HUES48 (cell line): ENCODE data around the gene FLNB.
A peak's percentile ranks its signal among the peaks of the same experiment; 100 is the strongest.
"Not testable (repeated sequence)": the region's sequence is repeated elsewhere in the genome, so short reads cannot be mapped to it uniquely, and the experiment has no call there.

Source experiments
- H3K27ac ChIP-seq: one replicate; pipeline ENCODE4 v1.7.0; 2013; ENCODE audit warnings: low read depth, low read length, inconsistent platforms
- H3K27me3 ChIP-seq: 2 replicates; pipeline ENCODE4 v1.6.1; 2013; ENCODE audit warnings: mild to moderate bottlenecking, low read length; ENCODE audit not compliant: control insufficient read depth, insufficient read depth
- H3K36me3 ChIP-seq: 2 replicates; pipeline ENCODE4 v1.6.1; 2013; ENCODE audit warnings: low read length; ENCODE audit not compliant: control insufficient read depth, insufficient read depth
- H3K4me1 ChIP-seq: 2 replicates; pipeline ENCODE4 v1.6.1; 2013; ENCODE audit warnings: mild to moderate bottlenecking, low read length; ENCODE audit not compliant: control insufficient read depth, insufficient read depth
- H3K4me3 ChIP-seq: 2 replicates; pipeline ENCODE4 v1.5.1; 2013; ENCODE audit warnings: mild to moderate bottlenecking, low read depth, low read length
- H3K9ac ChIP-seq: 2 replicates; pipeline ENCODE4 v1.6.1; 2013; ENCODE audit warnings: mild to moderate bottlenecking, low read depth, low read length, moderate library complexity
- H3K9me3 ChIP-seq: 2 replicates; pipeline ENCODE4 v1.6.1; 2013; ENCODE audit warnings: low read length; ENCODE audit not compliant: control insufficient read depth, insufficient read depth

FLNB gene

DNA sequence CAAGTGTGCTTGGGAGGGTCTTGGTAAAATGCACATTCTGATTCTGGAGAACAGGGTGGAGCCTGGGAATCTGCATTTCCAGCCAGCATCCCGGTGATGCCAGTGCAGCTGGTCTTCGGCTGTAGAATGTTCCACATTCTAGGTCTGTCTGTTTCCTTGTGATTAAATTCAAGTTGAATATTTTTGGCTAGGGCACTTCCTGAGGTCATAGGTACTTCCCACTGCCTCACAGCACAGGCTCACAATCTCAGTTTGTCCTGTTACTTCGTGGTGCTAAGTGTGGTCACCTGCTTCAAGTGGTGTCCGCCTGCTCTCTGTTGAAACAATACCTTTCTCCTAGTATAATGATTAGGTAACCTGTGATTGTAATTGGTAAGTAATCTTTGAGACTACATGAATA is 40.1 kb downstream of the FLNB start:
- Histone ChIP-seq H3K27ac (peak overlapping the region; percentile 91), H3K4me1 (peaks cover 61% of the 10 kb centered on the region), H3K9ac (no peak overlapping the region; the same call in 1 of the 2 replicates), H3K4me3 (no peak overlapping the region), H3K36me3 (no peaks in the 10 kb centered on the region), H3K9me3 (no peaks in the 10 kb centered on the region), H3K27me3 (no peaks in the 10 kb centered on the region)

DNA sequence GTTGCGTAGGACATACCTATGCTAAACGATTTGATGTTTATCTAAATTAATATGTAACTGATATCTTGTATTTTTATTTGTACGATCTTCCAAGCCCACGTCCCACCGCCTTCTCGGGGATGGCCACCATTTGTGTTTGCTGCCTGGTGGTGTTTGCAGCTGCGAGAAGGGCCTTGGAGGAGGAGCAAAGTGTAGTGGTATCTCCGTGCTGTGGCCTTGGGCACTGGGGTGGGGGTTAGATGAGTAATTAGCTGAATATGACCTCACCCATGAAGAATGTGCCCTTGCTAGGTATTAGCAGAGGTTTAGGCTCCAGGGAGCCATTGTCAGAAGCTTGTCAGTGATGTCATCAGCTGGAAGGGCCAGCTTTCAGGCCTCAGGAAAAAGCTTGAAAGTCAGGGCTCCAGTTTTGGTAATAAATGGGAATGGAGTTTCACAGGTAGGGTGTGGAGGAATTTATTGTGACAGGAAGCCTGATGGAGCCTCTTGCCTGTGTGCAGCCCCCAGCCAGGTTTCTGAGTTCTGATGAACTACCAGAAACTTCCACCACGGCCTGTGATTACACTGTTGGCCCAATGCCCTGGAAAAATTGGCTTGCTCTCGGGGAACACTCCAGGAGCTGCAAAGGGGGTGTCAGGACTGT is 41.0 kb downstream of the FLNB start:
- Histone ChIP-seq H3K27me3 (no peaks in the 10 kb centered on the region), H3K9ac (peak overlapping the region; percentile 61), H3K27ac (peak overlapping the region; percentile 91), H3K9me3 (no peaks in the 10 kb centered on the region), H3K4me1 (peaks cover 52% of the 10 kb centered on the region), H3K4me3 (no peak overlapping the region), H3K36me3 (no peaks in the 10 kb centered on the region)

DNA sequence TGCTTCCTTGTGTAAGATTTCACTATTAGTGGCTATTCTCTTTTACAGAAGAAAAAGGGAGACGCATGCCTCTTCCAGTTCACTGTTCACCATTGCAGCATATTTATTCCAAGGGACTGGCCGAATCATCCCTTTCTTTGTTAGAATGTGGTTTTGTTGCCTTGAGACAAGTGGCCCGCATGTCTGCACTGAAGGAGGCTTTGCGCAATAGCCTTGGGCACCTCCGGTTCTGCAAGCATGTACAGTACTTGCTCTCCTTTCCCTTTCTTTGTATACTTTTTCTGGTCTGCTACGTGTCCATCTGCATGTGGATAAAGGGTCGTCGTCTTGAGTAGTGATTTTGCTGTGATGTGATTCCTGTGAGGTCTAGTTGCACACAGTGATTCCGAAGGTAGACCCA is 43.0 kb downstream of the FLNB start:
- H3K36me3 ChIP-seq: no peaks in the 10 kb centered on the region
- no peak overlapping the region for H3K4me3 ChIP-seq
- no peak overlapping the region for H3K9ac ChIP-seq
- H3K27ac ChIP-seq: no peak overlapping the region
- H3K4me1 ChIP-seq: peaks cover 47% of the 10 kb centered on the region
- H3K9me3 ChIP-seq: no peaks in the 10 kb centered on the region
- H3K27me3 ChIP-seq: no peaks in the 10 kb centered on the region

DNA sequence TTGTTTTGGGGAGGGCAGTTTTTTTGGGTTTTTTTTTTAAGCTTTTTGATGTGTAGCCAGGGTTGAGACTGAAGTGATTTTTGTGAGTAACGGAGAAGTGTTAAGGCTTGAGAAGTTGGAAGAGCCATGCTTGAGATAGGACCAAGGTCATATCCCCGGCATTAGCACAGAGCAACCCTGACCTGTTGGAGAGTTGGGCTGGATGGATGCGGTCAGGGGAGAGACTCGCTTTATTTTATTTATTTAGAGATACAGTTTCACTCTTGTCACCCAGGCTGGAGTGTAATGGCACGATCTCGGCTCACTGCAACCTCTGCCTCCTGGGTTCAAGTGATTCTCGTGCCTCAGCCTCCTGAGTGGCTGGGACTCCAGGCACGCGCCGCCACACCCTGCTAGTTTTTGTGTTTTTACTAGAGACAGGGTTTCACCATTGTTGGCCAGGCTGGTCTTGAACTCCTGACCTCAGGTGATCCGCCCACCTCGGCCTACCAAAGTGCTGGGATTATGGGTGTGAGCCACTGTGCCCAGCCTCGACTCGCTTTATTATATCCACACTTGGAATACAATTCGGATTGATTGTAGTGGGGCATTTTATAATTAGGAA is 43.5 kb downstream of the FLNB start:
- Histone ChIP-seq H3K4me1 (peaks cover 47% of the 10 kb centered on the region), H3K27ac (peak overlapping the region; percentile 70)
- H3K9me3 ChIP-seq, H3K36me3 ChIP-seq, H3K9ac ChIP-seq, H3K4me3 ChIP-seq, H3K27me3 ChIP-seq: not testable (repeated sequence)

DNA sequence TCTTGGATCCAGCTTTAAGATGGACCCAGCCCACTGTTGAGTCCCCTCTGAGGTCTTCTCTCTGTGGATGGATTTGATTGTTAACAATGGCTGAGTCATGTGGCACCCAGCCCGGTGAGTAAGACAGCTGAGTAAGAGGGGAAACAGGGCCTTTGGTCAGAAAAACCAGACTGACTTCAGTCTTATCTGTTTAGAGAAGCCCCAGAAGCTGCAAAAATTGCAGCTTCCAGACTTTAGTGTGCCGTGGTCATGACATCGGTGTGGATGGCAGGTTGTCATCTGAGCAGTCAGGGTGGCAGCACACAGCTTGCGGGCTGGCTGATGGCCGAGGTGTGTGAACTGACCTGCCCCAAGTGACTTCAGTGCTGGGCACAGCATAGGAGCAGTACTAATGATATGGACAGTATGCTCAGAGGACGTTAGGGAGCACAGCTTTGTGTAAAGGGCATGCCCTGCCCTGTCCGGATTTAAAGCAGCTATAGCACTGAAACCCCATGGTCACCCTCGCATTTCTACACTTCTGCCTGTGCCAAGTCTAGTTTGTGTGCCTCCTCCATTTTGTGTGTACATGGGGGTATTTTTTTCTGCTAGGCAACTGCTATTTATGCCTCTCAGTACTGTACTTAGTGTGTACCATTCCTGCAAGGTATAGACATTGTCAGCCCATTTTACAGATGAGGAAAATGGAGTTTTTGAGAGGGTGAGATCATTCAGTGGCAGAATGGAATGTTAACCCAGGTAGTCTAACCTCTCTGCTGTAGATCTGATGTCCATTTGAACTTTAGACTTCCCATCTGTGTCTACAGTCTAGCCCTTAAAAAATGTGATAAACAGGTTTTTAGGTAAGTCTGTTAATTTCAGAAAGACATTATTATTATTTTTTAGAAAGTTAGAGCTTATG is 44.4 kb downstream of the FLNB start:
- Histone ChIP-seq H3K36me3 (no peaks in the 10 kb centered on the region), H3K4me1 (peaks cover 47% of the 10 kb centered on the region), H3K9me3 (no peaks in the 10 kb centered on the region), H3K27me3 (no peaks in the 10 kb centered on the region), H3K4me3 (no peak overlapping the region), H3K9ac (no peak overlapping the region), H3K27ac (peak overlapping the region; percentile 70)

- Histone ChIP-seq H3K27ac (no peak overlapping the region), H3K9ac (no peak overlapping the region), H3K27me3 (no peaks in the 10 kb centered on the region), H3K9me3 (no peaks in the 10 kb centered on the region), H3K36me3 (no peaks in the 10 kb centered on the region), H3K4me3 (no peak overlapping the region), H3K4me1 (peaks cover 35% of the 10 kb centered on the region)
These were observed 46.4 kb downstream of the FLNB start for GRCh38 chr3:58054652-58055051.

GRCh38 chr3:58055314-58055713 is 47.1 kb downstream of the FLNB start:
- H3K27me3 ChIP-seq: no peaks in the 10 kb centered on the region
- H3K4me3 ChIP-seq: no peak overlapping the region
- H3K27ac ChIP-seq: no peak overlapping the region
- no peaks in the 10 kb centered on the region for H3K9me3 ChIP-seq
- peaks cover 36% of the 10 kb centered on the region for H3K4me1 ChIP-seq
- no peaks in the 10 kb centered on the region for H3K36me3 ChIP-seq
- no peak overlapping the region for H3K9ac ChIP-seq

GRCh38 chr3:58055891-58056290 is 47.7 kb downstream of the FLNB start:
- not testable (repeated sequence) for H3K27ac ChIP-seq, H3K9me3 ChIP-seq, H3K4me3 ChIP-seq, H3K36me3 ChIP-seq, H3K9ac ChIP-seq, H3K27me3 ChIP-seq
- H3K4me1 ChIP-seq: peaks cover 33% of the 10 kb centered on the region

DNA sequence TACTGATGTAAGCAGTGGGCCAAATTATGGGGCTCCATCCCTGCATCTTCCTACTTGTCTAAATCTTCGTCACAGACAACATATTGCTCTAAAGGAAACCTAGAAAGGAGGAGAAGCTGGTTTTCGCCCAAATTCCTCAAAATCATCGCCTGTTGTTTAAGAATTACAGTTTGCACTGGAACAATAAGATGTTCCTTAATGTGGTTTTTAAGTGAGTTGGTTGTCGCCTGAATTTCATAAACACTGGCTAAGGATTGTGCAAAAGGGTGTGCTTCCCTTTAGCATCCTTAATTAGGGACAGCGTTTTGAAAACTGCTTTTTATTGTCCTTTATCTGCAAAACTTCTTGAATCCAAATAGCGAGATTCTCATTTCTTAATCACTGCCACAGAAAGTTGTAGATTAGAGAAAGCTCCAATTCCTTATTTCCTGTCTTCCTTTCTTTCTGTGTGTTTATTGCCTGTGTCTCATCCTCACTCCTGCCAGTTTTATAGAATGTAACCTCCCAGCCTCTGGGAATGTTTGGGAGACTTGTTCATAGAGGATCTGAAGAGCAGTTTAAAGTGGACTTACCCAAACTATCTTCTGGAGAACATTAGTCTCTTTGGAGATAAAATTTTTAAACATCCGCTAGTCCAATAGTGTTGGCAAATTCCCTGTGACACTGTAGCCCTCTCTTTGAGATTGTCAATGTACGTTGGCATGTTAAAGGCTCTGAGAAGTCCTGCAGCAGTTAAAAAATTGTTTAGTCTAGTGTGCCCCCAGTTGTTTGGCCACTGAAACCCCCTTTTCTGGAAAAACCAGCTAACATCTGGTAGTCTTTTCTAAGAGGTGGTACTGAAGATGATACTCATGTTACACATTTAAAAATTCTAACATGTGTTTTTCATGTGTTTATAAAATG is 50.4 kb downstream of the FLNB start:
- H3K4me3 ChIP-seq: no peak overlapping the region
- H3K27ac ChIP-seq: peak overlapping the region; percentile 52
- H3K36me3 ChIP-seq: no peaks in the 10 kb centered on the region
- no peaks in the 10 kb centered on the region for H3K9me3 ChIP-seq
- H3K9ac ChIP-seq: no peak overlapping the region
- no peaks in the 10 kb centered on the region for H3K27me3 ChIP-seq
- peaks cover 38% of the 10 kb centered on the region for H3K4me1 ChIP-seq

- Histone ChIP-seq H3K9me3 (no peaks in the 10 kb centered on the region), H3K4me1 (peaks cover 46% of the 10 kb centered on the region), H3K9ac (peak overlapping the region; percentile 27), H3K27me3 (no peaks in the 10 kb centered on the region), H3K36me3 (no peaks in the 10 kb centered on the region), H3K27ac (peak overlapping the region; percentile 52), H3K4me3 (no peak overlapping the region)
These were observed 51.4 kb downstream of the FLNB start for GRCh38 chr3:58059349-58060321.
